Spleen (tissue), 7 donors: Measurements from ENCODE around the gene SLC9A8.

Experiments
- POLR2A ChIP-seq, 3 donors: fragments of 450-650 bp; IDR thresholded peaks; one replicate each; pipeline ENCODE4 v1.5.1; 2017; ENCODE audit warnings: antibody characterized with exemption in 3 of 3, mild to moderate bottlenecking in 1 of 3
- POLR2AphosphoS5 ChIP-seq, 3 donors: sonication (generic); formaldehyde crosslinking; IDR thresholded peaks; one replicate each; pipeline ENCODE4 v1.5.1; 2017; ENCODE audit warnings: antibody characterized with exemption in 3 of 3
- TF ChIP-seq, protein P1 (sequence below), 11 experiments: fragments of 200-600 bp in 7 of 11; fragments of 450-650 bp in 4 of 11; sonication (generic) in 4 of 11; IDR thresholded peaks in 8 of 11; conservative IDR thresholded peaks in 3 of 11; 1 replicate in 7 of 11; 2 replicates in 4 of 11; pipeline versions ENCODE4 v1.4.0 to v1.8.0; 2016 to 2021; ENCODE audit warnings: antibody characterized with exemption in 11 of 11, inconsistent platforms in 4 of 11, mild to moderate bottlenecking in 1 of 11
- donor health status: DM: no; HTN: no; CAD: no; lungs with moderate emphysema.
- donor health status: DM: no; HTN: no; CAD: no.
- donor health status: DM: no; HTN: no; CAD: no.

DNA sequence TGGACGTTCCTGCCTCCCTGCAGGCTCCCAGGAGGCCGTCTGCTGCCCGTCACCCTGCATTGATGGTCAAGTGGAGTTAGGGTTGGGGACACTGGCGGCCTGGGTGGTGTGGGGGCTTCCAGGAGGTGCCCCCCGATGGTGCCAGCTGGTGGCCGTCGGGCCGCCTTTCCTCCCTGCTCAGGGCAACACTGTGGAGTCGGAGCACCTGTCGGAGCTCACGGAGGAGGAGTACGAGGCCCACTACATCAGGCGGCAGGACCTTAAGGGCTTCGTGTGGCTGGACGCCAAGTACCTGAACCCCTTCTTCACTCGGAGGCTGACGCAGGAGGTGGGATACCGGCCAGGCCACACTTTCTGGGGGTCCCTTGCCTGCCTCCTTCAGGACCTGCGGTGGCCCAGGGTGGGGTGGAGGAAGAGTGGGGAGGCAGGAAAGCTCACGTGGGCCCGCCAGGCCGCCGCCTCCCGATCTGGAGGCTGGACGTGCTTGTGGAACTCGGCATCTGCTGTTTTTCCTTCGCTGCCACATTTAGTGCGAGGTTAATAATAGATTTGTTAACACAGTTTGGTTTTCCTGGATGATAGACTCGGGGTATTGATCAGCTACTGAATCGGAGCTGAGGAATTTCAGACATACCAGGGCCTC lies 74.1 kb downstream of the SLC9A8 start:
- TF ChIP-seq, protein P1, sequence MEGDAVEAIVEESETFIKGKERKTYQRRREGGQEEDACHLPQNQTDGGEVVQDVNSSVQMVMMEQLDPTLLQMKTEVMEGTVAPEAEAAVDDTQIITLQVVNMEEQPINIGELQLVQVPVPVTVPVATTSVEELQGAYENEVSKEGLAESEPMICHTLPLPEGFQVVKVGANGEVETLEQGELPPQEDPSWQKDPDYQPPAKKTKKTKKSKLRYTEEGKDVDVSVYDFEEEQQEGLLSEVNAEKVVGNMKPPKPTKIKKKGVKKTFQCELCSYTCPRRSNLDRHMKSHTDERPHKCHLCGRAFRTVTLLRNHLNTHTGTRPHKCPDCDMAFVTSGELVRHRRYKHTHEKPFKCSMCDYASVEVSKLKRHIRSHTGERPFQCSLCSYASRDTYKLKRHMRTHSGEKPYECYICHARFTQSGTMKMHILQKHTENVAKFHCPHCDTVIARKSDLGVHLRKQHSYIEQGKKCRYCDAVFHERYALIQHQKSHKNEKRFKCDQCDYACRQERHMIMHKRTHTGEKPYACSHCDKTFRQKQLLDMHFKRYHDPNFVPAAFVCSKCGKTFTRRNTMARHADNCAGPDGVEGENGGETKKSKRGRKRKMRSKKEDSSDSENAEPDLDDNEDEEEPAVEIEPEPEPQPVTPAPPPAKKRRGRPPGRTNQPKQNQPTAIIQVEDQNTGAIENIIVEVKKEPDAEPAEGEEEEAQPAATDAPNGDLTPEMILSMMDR (IDR thresholded peaks at IDR 0.05 in 8 of 11, conservative IDR thresholded peaks at IDR 0.05 in 3 of 11), result no peak
- TF ChIP-seq POLR2AphosphoS5 (IDR thresholded peaks at IDR 0.05), result no peak
- no peak for TF ChIP-seq POLR2A (IDR thresholded peaks at IDR 0.05)
